WERI-Rb-1 (cell line): ENCODE results near the gene NID1.

Experiments
- DNase-seq: peaks from one replicate; pipeline ENCODE4 v3.0.0-alpha.2; 2020
- H3K27ac ChIP-seq: fragments of 250-450 bp; sonication (Bioruptor Pico); 2 replicates; pipeline ENCODE4 v1.5.1; 2020; ENCODE audit warnings: mild to moderate bottlenecking, moderate library complexity
- H3K27me3 ChIP-seq: fragments of 250-450 bp; sonication (Bioruptor Pico); 2 replicates; pipeline ENCODE4 v1.5.1; 2021; ENCODE audit warnings: mild to moderate bottlenecking, low read depth, moderate library complexity; ENCODE audit not compliant: insufficient read depth, severe bottlenecking
- H3K36me3 ChIP-seq: fragments of 250-450 bp; sonication (Bioruptor Pico); 2 replicates; pipeline ENCODE4 v1.5.1; 2020; ENCODE audit warnings: mild to moderate bottlenecking, moderate library complexity
- H3K4me3 ChIP-seq: 2 replicates; pipeline ENCODE4 v1.5.1; 2011; ENCODE audit warnings: low read depth, mild to moderate bottlenecking, control low read depth, low read length
- H3K9me3 ChIP-seq: fragments of 250-450 bp; sonication (Bioruptor Pico); 2 replicates; pipeline ENCODE4 v1.5.1; 2021; ENCODE audit warnings: mild to moderate bottlenecking, moderate library complexity; ENCODE audit not compliant: severe bottlenecking
- CTCF ChIP-seq: IDR thresholded peaks from 2 replicates; pipeline ENCODE4 v1.5.1; 2011; ENCODE audit warnings: low read depth, mild to moderate bottlenecking, control low read depth, inconsistent platforms, low read length

Gene NID1

GRCh38 chr1:236064674-236065508, at the start of gene NID1:
Gene NID1, minus strand, starts transcription at chr1:236065090. Its CDS starts 11 bp downstream, at chr1:236065079.
- peaks cover 13% of the 10 kb centered on the region for H3K27me3 ChIP-seq
- no peaks in the 10 kb centered on the region for H3K36me3 ChIP-seq
- peak; percentile 84 for DNase-seq
- TF ChIP-seq CTCF = peak; percentile 57; the same call in 1 of the 2 replicates
- peak within 1 kb of the TSS; percentile 84 for H3K4me3 ChIP-seq
- H3K9me3 ChIP-seq = no peaks in the 10 kb centered on the region
- H3K27ac ChIP-seq = peak within 1 kb of the TSS; percentile 8; the same call in 1 of the 2 replicates

GRCh38 chr1:236114076-236114747, 49.3 kb upstream of the NID1 start:
- DNase-seq = no peak
- no peaks in the 10 kb centered on the region for H3K9me3 ChIP-seq
- H3K36me3 ChIP-seq = no peaks in the 10 kb centered on the region
- H3K27ac ChIP-seq = no peak overlapping the region
- H3K27me3 ChIP-seq = no peaks in the 10 kb centered on the region
- H3K4me3 ChIP-seq = no peak overlapping the region
- no peak for TF ChIP-seq CTCF

GRCh38 chr1:236113324-236114032, 48.6 kb upstream of the NID1 start:
- TF ChIP-seq CTCF = no peak
- Histone ChIP-seq H3K27ac (no peak overlapping the region), H3K36me3 (no peaks in the 10 kb centered on the region), H3K27me3 (no peaks in the 10 kb centered on the region), H3K4me3 (no peak overlapping the region), H3K9me3 (no peaks in the 10 kb centered on the region)
- no peak for DNase-seq

- no peaks in the 10 kb centered on the region for H3K9me3 ChIP-seq
- no peaks in the 10 kb centered on the region for H3K36me3 ChIP-seq
- no peak overlapping the region for H3K27ac ChIP-seq
- DNase-seq = no peak
- no peak overlapping the region for H3K4me3 ChIP-seq
- H3K27me3 ChIP-seq = no peaks in the 10 kb centered on the region
- TF ChIP-seq CTCF = no peak
Observed at GRCh38 chr1:236112332-236112627, 47.4 kb upstream of the NID1 start.

GRCh38 chr1:236111527-236112331, 46.8 kb upstream of the NID1 start:
- no peaks in the 10 kb centered on the region for H3K27me3 ChIP-seq
- H3K27ac ChIP-seq = no peak overlapping the region
- no peaks in the 10 kb centered on the region for H3K9me3 ChIP-seq
- no peak for DNase-seq
- no peak overlapping the region for H3K4me3 ChIP-seq
- H3K36me3 ChIP-seq = no peaks in the 10 kb centered on the region
- no peak for TF ChIP-seq CTCF
